GM19023 (cell line): Measurements from ENCODE around the gene TMEM115.

Experiments
- ATAC-seq: cut with Tn5 transposase; IDR thresholded peaks from one replicate; pipeline ENCODE4 v1.9.1; 2021; ENCODE audit warnings: mild to moderate bottlenecking, moderate library complexity; ENCODE audit not compliant: unreplicated experiment

Gene TMEM115

GRCh38 chr3:50358911-50359759 is at the start of gene TMEM115:
Gene TMEM115, minus strand, starts transcription at chr3:50359521. Its CDS starts 458 bp downstream, at chr3:50359063.
- ATAC-seq, result peak; percentile 99

DNA sequence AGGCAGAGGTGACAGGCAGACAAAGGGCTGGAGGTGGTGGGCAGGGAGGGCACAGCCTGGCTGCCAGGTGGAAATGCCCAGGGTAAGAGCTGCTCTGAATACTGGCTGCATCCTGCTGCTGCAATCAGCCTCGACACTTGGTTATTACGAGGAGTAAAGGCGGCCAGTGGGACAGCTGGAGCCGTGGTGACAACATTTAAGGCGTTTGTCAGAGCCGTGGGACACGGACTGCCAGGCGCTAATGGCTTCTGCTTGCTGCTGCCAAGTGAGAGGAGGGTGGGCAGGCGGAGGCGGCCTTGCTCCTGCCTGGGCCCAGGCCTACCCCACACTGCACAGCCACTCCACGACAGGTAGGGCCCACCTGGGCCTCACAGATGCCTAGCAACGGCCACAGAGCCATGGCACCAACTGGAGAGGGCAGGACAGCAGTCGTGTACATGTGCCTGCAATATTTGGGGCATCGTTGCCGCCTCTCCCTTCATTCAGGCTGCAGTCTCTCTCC is 49.2 kb upstream of the TMEM115 start:
- no peak for ATAC-seq

DNA sequence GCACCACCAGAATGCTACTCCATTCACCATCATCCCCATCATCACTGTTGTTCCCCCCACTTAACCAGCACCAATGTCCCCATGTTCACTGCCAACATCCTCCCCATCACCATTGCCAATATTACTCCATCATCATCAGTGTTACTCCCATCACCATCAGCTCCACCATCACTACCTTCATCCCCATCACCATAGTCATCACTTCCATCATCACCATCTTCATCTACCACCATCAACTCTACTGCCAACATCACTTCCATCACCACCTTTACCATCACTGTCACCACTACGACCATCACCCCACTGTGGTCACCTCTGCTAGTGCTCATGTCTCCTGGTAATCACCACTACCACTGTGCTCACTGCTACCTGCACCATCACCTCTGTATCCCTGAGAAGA is 47.2 kb upstream of the TMEM115 start:
- no peak for ATAC-seq

- no peak for ATAC-seq
Measured at GRCh38 chr3:50405249-50405648, 45.9 kb upstream of the TMEM115 start.

GRCh38 chr3:50401978-50402595 is 42.8 kb upstream of the TMEM115 start:
- ATAC-seq, result no peak

GRCh38 chr3:50396502-50396901 is 37.2 kb upstream of the TMEM115 start:
- ATAC-seq, result no peak

DNA sequence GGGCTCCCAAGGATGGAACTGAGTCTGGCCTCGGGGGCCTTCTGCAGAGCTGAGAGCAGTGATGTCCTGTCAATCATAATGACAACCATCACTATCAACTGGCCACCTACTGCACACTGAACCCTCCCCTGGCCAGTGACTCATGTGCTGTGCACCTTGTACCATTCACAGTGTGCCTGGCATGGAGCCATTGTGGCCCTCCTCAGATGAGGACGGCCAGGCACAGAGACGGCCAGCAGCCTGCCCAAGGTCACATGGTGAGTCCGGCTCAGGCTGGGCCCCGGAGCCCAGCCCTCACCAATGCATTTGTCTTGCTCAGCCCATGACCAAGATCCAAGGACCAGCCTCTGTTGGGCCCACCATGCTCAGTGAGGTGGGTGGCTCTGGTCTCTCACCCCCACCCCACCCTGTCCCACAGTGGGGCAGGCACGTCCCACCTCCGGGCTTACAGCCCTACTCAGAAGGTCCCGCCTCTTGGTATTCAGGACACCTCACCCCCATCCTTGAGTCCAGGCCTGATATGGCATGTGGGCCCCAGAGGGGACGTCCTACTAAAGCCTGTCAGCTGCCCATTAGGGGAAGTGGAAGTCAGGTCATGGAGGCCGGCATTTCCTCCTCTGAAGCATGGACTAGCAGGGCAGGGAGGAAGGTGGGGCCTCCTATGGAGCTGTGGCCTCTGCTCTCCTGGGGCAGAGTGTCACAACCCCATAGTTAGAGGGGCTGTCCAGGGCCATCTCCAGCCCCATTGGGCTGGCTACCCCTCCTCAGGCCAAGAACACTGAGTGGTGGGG is 35.9 kb upstream of the TMEM115 start:
- no peak for ATAC-seq

DNA sequence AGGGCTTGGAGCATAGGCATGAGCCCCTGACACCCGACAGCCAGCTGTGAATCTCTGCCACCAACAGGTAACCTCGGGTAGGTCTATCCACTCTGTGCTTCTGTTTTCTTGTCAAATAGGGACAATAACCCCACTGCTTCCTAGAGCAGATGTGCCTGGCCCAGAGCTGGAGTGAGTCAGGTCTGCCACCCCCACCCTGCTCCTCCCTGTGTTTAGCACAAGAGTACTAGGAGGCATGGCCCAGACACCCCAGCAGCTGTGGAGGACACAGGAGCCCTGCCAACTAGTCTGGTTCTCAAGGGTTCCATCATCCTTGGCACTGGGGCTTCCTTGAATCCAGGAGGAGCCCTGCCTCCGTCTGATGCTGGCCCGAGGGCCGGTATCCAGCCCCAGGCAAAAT is 33.7 kb upstream of the TMEM115 start:
- no peak for ATAC-seq

DNA sequence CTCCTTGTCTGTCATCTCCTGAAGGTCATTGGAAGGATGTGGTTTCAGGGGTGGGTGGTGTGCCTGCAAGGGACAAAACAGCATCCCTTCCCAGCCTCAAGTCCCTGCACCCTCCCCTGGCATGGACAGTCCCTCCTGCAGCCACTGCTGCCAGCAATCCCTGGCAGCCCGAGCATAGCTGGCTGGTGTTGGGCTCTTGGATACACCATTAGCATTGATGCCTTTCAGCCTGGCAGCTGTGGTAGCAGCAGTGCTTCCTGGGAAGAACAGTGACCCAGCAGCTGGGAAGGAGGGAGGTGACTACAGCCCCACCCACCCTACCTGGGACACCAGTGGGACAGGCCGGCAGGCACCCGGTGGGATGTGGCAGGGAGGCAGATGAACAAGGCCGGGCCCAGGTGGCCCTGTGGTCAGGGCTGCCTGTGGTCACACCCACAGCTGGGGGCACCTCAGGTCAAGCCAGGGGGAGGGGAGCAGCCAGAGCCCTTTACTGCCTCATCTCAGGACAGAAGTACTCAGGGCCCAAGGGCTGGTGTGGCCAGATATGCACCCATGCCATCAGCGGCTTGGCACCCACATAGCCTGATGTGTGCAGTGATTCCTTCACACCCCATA is 32.9 kb upstream of the TMEM115 start:
- no peak for ATAC-seq

DNA sequence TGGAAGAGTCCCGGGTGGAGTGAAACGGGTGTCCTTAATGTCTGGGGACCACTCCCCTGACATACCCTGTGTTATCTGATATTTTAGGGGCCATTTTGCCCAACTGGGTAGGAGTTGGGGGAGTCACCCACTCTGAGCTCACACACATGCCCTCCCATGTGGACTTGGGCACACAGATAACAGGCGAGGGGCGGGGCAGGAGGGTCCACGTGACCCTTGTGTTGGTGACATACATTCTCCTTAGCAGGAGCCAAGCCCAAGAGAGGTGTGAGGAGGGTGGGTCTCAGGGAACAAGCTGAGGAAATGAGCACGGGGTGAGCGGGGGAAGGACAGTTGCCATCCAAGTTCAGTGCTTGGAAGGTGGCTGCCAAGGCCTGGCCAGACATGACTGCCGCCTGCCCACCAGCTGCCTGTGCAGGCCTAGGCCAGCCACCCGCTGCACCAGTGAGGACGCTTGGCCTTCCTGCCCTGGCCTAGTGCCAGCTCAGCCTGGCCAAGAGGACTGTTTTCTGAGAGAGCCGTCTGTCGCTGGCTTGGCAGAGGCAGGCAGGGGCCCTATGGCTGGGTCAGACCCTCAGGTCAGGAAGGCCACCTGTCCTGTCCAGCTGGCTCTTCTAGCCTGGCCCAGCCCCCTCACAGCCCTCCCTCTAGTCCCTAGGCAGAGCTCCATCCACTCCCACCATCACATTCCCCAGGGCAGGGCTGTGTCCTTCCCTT is 31.3 kb upstream of the TMEM115 start:
- ATAC-seq, result no peak

- ATAC-seq, result no peak
Measured at GRCh38 chr3:50389414-50389767, 30.1 kb upstream of the TMEM115 start.

- ATAC-seq, result no peak
Measured at GRCh38 chr3:50388720-50389413, 29.5 kb upstream of the TMEM115 start.

- ATAC-seq, result no peak
Measured at GRCh38 chr3:50388016-50388719, 28.8 kb upstream of the TMEM115 start.

GRCh38 chr3:50385754-50386153 is 26.4 kb upstream of the TMEM115 start:
- ATAC-seq, result no peak

GRCh38 chr3:50383750-50384149 is 24.4 kb upstream of the TMEM115 start:
- ATAC-seq, result no peak

- no peak for ATAC-seq
Measured at GRCh38 chr3:50382722-50383121, 23.4 kb upstream of the TMEM115 start.

DNA sequence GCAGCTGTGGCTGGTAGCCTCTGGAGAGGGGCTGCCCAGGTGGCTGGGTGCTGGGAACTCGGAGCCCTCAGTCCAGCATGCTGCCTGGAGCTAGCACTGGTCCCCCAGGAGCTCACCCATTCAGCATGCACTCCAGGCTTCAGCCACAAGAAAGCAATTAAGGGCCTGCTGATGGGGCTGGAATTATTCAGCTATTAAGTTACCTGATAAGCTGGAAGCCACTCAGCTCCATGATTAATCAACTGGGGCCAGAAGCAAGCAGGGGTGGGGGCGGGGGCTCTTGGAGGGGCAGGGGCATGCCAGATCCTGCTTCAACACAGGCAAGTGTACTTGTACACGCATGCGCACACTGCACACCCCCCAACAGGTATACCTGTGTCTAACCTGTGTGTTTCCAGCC is 22.1 kb upstream of the TMEM115 start:
- ATAC-seq, result no peak

DNA sequence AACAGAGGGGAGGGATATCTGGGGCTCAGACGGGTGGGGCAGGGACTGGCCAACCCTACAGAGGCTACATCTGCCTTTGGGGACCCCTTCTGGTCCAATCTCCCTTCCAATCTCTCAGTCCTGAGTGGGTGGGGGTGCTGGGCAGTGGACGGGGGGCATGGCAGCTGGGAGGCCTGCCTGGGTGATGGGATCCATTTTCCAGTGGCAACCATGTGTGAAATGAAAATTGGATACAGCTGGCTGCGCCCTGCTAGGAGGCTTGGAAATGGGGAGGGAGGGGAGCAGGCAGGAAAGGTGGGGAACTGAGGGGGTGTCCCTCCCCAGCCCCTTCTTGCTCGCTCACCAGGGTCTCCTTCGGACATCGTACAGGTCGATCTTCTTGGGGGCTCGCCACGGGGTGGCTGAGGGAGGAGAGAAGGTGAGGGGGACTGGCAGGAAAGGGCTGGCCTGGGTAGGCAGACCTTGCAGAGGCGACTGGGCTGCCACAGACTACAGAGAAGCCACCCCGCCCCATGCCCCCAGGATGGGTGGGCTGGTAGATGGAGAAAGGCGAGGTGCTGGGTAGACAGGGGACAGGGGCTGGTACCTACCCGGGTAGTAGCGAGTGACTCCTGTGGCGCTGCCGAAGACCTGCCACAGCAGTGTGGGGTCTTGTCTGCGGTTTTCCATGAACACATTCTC is 21.2 kb upstream of the TMEM115 start:
- ATAC-seq, result no peak

- no peak for ATAC-seq
Measured at GRCh38 chr3:50378757-50379156, 19.4 kb upstream of the TMEM115 start.
